Endodermal cell (in vitro differentiated cells): ENCODE data around the gene FUOM. TPM values are rescaled to one million over a fixed set of nuclear protein-coding genes. Genes with fewer than 3 reads are reported as not detected.
A peak's percentile ranks its signal among the peaks of the same experiment; 100 is the strongest.

Experiments
- DNase-seq: peaks from one replicate; pipeline ENCODE4 v3.0.0-alpha.2; 2017
- H3K27ac ChIP-seq: 2 replicates; pipeline ENCODE4 v1.5.1; 2013; ENCODE audit warnings: mild to moderate bottlenecking, low read depth, low read length, moderate library complexity
- H3K27me3 ChIP-seq: 2 replicates; pipeline ENCODE4 v1.6.1; 2013; ENCODE audit warnings: mild to moderate bottlenecking, low read length, moderate library complexity; ENCODE audit not compliant: insufficient read depth, control insufficient read depth, poor library complexity, severe bottlenecking
- H3K36me3 ChIP-seq: 2 replicates; pipeline ENCODE4 v1.7.0; 2013; ENCODE audit warnings: mild to moderate bottlenecking, low read length, moderate library complexity; ENCODE audit not compliant: control insufficient read depth, insufficient read depth
- H3K4me1 ChIP-seq: one replicate; pipeline ENCODE4 v1.7.0; 2013; ENCODE audit warnings: low read length; ENCODE audit not compliant: control insufficient read depth, insufficient read depth
- H3K4me3 ChIP-seq: 2 replicates; pipeline ENCODE4 v1.5.1; 2013; ENCODE audit warnings: mild to moderate bottlenecking, low read length, moderate library complexity
- H3K9ac ChIP-seq: 2 replicates; pipeline ENCODE4 v1.6.1; 2013; ENCODE audit warnings: mild to moderate bottlenecking, low read length, moderate library complexity; ENCODE audit not compliant: poor library complexity, severe bottlenecking; ENCODE audit errors: extremely low read depth
- H3K9me3 ChIP-seq: 2 replicates; pipeline ENCODE4 v1.6.1; 2013; ENCODE audit warnings: mild to moderate bottlenecking, low read length, moderate library complexity; ENCODE audit not compliant: control insufficient read depth
- H3K27ac Mint-ChIP-seq: 2 replicates; pipeline ENCODE4 v1.8.0; 2020; ENCODE audit warnings: mixed read lengths
- H3K27me3 Mint-ChIP-seq: 2 replicates; pipeline ENCODE4 v1.8.0; 2021; ENCODE audit warnings: mild to moderate bottlenecking, mixed read lengths; ENCODE audit not compliant: insufficient read depth
- H3K36me3 Mint-ChIP-seq: 2 replicates; pipeline ENCODE4 v1.8.0; 2020; ENCODE audit warnings: low read depth, mixed read lengths
- H3K4me1 Mint-ChIP-seq: 2 replicates; pipeline ENCODE4 v1.8.0; 2020; ENCODE audit warnings: mixed read lengths
- H3K4me3 Mint-ChIP-seq: 2 replicates; pipeline ENCODE4 v1.8.0; 2020; ENCODE audit warnings: mild to moderate bottlenecking, moderate library complexity, mixed read lengths
- H3K9me3 Mint-ChIP-seq: 2 replicates; pipeline ENCODE4 v1.8.0; 2020; ENCODE audit warnings: mild to moderate bottlenecking, mixed read lengths
- WGBS, 2 experiments: methylation state at CpG; one replicate each; pipeline versions ENCODE4 v1.1.5 to v1.1.7; 2013; ENCODE audit warnings: missing lambda C conversion rate in 2 of 2, mixed read lengths in 1 of 2; ENCODE audit not compliant: insufficient coverage in 1 of 2, insufficient read length in 1 of 2; 5-methylcytosine and 5-hydroxymethylcytosine counted together
- total RNA-seq, 2 donors: library from RNA; stranded (reverse); fragmentation: NEBNext Ultra II Directional in 1 of 2; extraction: Animal tissue kit (Norgen Biotek cat#: 25700) in 1 of 2; gene quantifications; 2 replicates in 1 of 2; 3 replicates in 1 of 2; pipeline ENCODE4 v1.2.1, GENCODE V29; 2021
- TF ChIP-seq, protein P1 (sequence below): fragments of 200-600 bp; sonication (generic); conservative IDR thresholded peaks from 2 replicates; pipeline ENCODE4 v1.5.0; 2021; ENCODE audit warnings: antibody characterized with exemption, mild to moderate bottlenecking

The FUOM gene
- total RNA-seq, 2 donors from 2014 or later = 81.0 to 83.9 TPM

DNA sequence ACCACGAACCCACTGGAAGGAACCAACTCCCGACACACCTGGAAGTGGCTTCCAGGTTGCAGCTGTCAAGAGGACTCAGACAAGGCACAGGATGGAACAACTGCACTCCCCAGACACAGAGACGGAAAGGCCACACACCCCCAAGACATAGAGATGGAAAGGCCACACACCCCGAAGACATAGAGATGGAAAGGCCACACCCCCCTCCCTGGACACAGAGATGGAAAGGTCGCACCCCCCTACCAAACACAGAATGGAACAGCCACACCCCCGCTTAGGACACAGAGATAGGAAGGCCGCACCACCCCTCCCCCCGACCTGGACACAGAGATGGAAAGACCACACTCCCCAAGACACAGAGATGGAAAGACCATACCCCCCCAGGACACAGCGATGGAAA, 41.6 kb downstream of the FUOM start:
- Mint-ChIP-seq H3K27me3 (peaks cover 17% of the 10 kb centered on the region), H3K9me3 (peaks cover 16% of the 10 kb centered on the region), H3K36me3 (peaks cover 13% of the 10 kb centered on the region), H3K4me3 (no peak overlapping the region), H3K4me1 (no peaks in the 10 kb centered on the region), H3K27ac (no peak overlapping the region)
- H3K27ac ChIP-seq = no peak overlapping the region
- no peaks in the 10 kb centered on the region for H3K27me3 ChIP-seq
- WGBS, 2 experiments = 85 to 95% methylated on average over 4 to 6 of the region's 9 CpGs
- TF ChIP-seq, protein P1, sequence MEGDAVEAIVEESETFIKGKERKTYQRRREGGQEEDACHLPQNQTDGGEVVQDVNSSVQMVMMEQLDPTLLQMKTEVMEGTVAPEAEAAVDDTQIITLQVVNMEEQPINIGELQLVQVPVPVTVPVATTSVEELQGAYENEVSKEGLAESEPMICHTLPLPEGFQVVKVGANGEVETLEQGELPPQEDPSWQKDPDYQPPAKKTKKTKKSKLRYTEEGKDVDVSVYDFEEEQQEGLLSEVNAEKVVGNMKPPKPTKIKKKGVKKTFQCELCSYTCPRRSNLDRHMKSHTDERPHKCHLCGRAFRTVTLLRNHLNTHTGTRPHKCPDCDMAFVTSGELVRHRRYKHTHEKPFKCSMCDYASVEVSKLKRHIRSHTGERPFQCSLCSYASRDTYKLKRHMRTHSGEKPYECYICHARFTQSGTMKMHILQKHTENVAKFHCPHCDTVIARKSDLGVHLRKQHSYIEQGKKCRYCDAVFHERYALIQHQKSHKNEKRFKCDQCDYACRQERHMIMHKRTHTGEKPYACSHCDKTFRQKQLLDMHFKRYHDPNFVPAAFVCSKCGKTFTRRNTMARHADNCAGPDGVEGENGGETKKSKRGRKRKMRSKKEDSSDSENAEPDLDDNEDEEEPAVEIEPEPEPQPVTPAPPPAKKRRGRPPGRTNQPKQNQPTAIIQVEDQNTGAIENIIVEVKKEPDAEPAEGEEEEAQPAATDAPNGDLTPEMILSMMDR = no peak
- H3K9me3 ChIP-seq = peaks cover 24% of the 10 kb centered on the region
- H3K4me1 ChIP-seq = no peaks in the 10 kb centered on the region
- no peak overlapping the region for H3K4me3 ChIP-seq
- H3K9ac ChIP-seq = no peak overlapping the region
- no peak for DNase-seq
- peaks cover 4% of the 10 kb centered on the region for H3K36me3 ChIP-seq

DNA sequence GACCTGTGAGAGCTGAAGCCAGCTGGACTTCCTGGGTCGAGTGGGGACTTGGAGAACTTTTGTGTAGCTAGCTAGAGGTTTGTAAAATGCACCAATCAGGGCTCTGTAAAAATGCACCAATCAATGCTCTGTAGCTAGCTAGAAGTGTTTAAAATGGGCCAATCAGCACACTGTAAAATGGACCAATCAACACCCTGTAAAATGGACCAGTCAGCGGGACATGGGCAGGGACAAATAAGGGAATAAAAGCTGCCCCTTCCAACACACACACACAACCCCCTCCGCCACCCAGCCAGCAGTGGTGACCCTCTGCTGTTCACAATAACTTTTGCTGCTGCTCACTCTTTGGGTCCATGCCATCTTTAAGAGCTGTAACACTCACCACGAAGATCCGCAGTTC, 42.0 kb downstream of the FUOM start:
- Histone ChIP-seq H3K36me3 (peaks cover 8% of the 10 kb centered on the region), H3K27me3 (no peaks in the 10 kb centered on the region), H3K9ac (no peak overlapping the region), H3K27ac (no peak overlapping the region), H3K4me1 (no peaks in the 10 kb centered on the region), H3K9me3 (peaks cover 20% of the 10 kb centered on the region), H3K4me3 (no peak overlapping the region)
- DNase-seq = peak; percentile 39
- Mint-ChIP-seq H3K27me3 (peaks cover 17% of the 10 kb centered on the region), H3K36me3 (peaks cover 16% of the 10 kb centered on the region), H3K4me3 (no peak overlapping the region), H3K27ac (no peak overlapping the region), H3K4me1 (no peaks in the 10 kb centered on the region), H3K9me3 (peaks cover 16% of the 10 kb centered on the region)
- 93 to 94% methylated on average over 5 of the region's 5 CpGs for WGBS, 2 experiments
- TF ChIP-seq, protein P1 = no peak

DNA sequence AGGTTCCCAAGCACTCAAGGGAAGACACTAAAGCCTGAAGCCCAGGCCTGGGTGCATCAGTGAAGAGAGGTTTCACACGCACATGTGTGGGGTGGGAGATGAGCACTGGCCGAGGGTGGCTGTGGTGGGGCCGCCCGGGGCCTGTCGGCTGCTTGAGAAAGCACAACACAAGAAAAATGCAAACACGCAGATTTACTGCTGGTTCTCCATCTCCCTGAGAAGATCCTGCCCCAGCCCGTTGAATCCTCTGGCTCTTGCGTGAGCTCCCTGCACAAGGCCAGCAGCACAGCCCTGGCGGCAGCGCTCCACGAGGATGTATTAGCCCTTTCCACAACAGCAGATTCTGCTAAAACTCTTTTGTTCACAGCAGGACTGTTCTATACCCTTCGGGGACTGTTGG, 42.9 kb downstream of the FUOM start:
- no peaks in the 10 kb centered on the region for H3K4me1 ChIP-seq
- H3K36me3 Mint-ChIP-seq = peaks cover 21% of the 10 kb centered on the region
- WGBS, 2 experiments = 94 to 97% methylated on average over 11 to 12 of the region's 12 CpGs
- H3K27me3 Mint-ChIP-seq = peaks cover 14% of the 10 kb centered on the region
- no peaks in the 10 kb centered on the region for H3K4me1 Mint-ChIP-seq
- peaks cover 11% of the 10 kb centered on the region for H3K9me3 ChIP-seq
- H3K4me3 ChIP-seq = no peak overlapping the region
- no peak overlapping the region for H3K27ac Mint-ChIP-seq
- peaks cover 9% of the 10 kb centered on the region for H3K9me3 Mint-ChIP-seq
- DNase-seq = no peak
- H3K9ac ChIP-seq = no peak overlapping the region
- H3K4me3 Mint-ChIP-seq = no peak overlapping the region
- no peaks in the 10 kb centered on the region for H3K27me3 ChIP-seq
- peaks cover 17% of the 10 kb centered on the region for H3K36me3 ChIP-seq
- TF ChIP-seq, protein P1 = no peak
- H3K27ac ChIP-seq = no peak overlapping the region
